Tibial nerve (tissue), 3 donors: Measurements from ENCODE around the gene GPR31.
"Not testable (repeated sequence)": the region's sequence is repeated elsewhere in the genome, so short reads cannot be mapped to it uniquely, and the experiment has no call there.

ENCODE experiments used
- POLR2A ChIP-seq, 2 donors: fragments of 450-650 bp; IDR thresholded peaks; one replicate each; pipeline ENCODE4 v1.6.1; 2017; ENCODE audit warnings: antibody characterized with exemption in 2 of 2, mild to moderate bottlenecking in 2 of 2, moderate library complexity in 2 of 2
- TF ChIP-seq, protein P1 (sequence below), 5 experiments: fragments of 200-600 bp in 3 of 5; fragments of 450-650 bp in 2 of 5; sonication (generic) in 3 of 5; IDR thresholded peaks; one replicate each; pipeline ENCODE4 v1.5.1; 2016 to 2019; ENCODE audit warnings: antibody characterized with exemption in 5 of 5, mild to moderate bottlenecking in 3 of 5, moderate library complexity in 2 of 5

DNA sequence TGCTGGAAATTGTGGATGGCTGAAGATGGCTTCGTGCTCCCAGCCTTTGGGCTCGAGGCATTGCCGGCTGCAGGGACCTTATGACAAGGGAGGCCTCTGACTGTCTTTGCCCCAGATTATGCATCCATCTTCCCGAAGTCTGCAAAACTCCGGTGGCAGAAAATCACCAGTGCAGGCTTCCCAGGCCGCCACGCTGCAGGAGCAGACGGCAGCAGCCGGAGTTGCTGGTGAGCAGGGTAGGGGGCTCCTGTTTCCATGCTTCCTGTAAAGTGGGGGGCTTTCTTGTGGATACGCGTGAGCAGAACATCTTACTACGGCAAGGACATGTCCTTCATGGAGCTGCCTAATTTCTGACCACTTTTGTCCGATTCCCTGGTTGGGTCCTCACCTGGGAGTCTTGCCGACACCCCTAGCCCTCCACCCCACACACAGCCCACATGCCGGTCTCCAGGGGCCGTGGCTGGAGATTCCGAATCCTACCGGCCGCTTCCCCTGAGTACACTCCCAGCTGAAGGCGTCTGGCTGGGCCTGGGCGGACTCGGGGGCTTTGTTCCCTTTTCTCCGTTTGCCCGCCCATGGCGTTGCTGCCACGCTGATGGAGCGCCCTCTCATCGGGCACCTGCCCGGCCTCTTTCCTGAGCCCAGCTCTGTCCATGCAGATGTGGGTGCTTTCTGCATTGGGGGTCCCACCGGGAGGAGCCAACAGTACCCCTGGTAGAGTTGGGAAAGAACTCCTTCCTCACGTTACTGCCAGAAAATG is 21.3 kb upstream of the GPR31 start:
- TF ChIP-seq POLR2A (IDR thresholded peaks at IDR 0.05), result not testable (repeated sequence)
- TF ChIP-seq, protein P1, sequence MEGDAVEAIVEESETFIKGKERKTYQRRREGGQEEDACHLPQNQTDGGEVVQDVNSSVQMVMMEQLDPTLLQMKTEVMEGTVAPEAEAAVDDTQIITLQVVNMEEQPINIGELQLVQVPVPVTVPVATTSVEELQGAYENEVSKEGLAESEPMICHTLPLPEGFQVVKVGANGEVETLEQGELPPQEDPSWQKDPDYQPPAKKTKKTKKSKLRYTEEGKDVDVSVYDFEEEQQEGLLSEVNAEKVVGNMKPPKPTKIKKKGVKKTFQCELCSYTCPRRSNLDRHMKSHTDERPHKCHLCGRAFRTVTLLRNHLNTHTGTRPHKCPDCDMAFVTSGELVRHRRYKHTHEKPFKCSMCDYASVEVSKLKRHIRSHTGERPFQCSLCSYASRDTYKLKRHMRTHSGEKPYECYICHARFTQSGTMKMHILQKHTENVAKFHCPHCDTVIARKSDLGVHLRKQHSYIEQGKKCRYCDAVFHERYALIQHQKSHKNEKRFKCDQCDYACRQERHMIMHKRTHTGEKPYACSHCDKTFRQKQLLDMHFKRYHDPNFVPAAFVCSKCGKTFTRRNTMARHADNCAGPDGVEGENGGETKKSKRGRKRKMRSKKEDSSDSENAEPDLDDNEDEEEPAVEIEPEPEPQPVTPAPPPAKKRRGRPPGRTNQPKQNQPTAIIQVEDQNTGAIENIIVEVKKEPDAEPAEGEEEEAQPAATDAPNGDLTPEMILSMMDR (IDR thresholded peaks at IDR 0.05), result not testable (repeated sequence)
